NCI-H774 (cell line): ENCODE results near the gene NATD1.

ENCODE experiments used
- DNase-seq: peaks from one replicate; lab custom pipeline; 2025; lab: John Stamatoyannopoulos, UW

The NATD1 gene, protein sequence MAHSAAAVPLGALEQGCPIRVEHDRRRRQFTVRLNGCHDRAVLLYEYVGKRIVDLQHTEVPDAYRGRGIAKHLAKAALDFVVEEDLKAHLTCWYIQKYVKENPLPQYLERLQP

GRCh38 chr17:21252796-21253645 is at the start of gene NATD1:
NATD1 (minus strand) TSS chr17:21253410; CDS start chr17:21253264, 146 bp downstream.
- DNase-seq = no peak

DNA sequence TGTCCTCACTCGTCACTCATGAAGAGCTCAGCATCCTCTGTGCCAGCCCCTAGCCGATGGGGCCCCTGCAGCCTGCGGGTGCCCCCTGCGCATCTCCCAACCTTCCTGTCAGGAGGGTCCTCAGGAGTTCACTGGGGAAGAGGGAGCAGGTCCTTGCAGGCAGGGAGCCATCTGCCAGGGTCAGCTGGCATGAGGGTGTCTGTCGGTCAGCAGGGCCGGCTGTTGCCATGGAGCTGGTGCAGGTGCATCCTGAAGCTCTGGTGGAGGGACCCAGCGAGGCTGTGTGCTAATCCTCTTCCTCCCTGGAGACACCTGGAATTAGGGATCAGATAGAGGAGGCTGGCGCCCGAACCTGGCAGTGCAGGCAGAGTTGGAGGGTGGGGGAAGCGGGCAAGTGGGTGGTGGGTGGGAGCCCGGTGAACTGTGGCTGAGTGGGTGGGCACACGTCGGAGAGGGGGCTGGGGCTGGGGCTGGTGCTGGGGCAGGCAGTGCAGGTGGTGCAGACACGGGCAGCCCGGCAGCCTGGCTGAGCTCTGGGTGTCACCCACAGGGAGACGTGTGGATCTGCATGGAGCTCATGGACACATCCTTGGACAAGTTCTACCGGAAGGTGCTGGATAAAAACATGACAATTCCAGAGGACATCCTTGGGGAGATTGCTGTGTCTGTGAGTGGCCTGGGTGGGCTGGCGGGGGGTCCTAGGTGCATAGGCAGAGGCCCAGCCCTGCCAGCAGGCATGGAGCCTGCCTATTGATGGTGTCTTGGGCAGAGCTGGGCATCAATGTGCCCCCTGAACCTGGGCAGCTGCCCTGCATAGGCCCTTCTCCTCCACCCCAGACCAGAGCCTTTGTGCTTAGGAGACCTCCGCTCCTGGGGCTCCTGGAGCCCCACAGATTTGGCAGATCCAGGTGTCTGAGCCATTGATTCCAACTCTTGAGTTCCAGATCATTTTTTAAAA is 48.7 kb upstream of the NATD1 start:
- no peak for DNase-seq

DNA sequence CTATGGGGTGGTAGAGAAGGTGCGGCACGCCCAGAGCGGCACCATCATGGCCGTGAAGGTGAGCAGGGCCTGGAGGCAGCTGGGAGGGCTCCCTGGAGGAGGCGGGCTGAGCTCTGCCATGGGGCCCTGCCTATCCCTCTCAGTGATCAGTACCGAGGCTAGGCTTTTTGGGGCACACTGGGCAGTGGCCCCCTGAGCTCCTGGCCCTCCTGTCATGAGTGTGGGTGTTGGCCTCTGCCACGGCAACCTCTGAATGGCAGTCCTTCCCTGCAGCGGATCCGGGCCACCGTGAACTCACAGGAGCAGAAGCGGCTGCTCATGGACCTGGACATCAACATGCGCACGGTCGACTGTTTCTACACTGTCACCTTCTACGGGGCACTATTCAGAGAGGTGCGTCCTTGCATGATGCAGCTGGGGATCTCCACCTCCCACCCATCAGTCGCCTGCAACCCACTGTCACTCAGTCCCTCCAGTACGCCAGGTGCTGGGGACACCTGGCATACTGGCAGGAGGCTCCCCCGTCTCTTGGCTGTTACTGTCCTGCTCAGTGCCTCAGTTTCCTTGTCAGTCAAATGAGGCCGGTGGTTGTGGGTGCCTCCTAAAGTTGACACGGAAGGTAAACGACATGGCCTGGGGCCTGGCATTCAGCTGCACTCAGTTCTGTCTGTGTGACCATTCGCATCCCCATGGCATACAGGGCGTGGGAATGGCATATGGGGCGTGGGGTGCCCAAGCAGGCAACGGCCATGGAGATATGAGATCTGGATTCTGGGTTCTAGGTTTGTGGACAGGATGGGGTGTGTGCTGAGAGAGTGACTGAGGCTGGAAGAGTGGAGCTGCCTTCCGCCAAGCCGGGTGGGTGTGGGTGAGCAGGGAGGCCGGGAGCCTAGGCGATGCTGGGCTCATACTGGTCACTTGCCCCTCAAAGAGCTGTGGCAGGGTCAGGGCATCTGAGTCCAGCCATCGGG is 47.7 kb upstream of the NATD1 start:
- DNase-seq = no peak

DNA sequence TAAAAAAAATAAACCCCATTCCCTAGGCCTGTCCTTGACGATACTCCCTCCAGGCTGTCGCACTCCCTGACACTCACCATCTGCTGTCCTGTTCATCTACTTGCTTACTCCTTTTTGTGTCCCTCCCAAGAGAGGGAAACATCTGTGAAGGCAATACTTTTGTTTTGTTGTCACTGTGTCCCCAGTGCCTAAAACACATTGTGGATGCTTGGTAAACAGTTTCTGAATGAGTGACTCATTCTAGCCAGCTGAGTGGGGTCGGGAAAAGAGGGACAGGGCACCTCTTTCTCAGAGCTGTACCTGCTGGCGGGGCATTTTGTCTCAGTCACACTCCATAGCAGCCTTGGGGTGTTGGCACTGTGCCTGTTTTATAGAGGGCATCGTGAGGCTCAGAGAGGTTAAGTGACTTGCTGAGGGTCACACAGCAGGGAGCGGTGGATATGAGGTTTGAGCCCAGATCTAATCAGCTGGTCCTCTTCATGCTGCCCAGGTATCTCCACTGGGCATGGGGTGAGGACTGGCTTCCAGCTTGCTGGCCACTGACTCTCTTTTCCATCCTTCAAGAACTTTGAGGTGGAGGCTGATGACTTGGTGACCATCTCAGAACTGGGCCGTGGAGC is 46.9 kb upstream of the NATD1 start:
- DNase-seq = no peak

- no peak for DNase-seq
These were observed 45.8 kb upstream of the NATD1 start for GRCh38 chr17:21298983-21299519.

- DNase-seq = no peak
These were observed 45.1 kb upstream of the NATD1 start for GRCh38 chr17:21298056-21298982.

GRCh38 chr17:21297597-21297996 is 44.4 kb upstream of the NATD1 start:
- no peak for DNase-seq

GRCh38 chr17:21297026-21297520 is 43.9 kb upstream of the NATD1 start:
- DNase-seq = no peak

DNA sequence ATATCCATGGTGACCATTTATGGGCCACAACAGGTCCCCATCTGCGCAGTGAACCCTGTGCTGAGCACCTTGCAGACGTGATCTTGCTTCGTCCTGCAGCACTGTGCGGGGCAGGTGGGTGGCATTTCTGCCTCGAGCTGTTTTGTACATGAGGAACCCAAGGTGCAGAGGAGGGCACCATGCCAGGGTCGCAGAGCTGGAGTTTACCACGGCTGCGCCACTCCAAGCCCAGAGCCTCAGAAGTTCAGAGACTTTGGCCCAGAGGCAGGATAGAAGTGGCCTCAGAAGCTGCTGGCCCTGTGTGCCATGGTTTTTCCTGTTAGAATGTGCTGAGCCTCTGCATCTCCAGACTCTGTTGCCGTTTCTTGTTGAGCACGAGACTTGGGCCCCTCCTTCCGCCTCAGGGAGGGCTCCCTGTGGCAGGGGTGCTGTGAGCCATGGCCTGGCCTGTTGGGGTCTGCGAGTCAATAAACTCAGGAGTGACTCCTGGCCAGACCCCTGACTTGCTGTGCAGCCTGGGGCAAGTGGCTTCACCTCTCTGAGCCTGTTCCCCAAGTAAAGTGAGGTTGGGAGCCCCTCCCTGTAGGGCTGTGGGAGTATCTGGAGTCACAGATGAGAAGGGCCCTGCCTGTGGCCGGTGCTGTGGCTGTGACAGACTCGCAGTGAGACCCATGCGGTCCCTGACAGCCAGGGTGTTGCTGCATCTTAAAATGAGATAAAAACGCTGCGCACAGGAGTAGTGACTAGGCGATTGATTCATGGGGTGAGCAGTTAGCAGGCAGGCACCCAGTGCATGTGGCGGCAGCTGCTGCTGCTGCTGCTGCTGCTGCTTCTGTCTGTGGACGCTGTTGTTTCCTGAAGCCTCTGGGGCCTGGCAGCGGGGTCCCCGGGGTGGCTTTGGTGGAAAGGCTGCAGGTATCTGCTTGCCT is 43.2 kb upstream of the NATD1 start:
- DNase-seq = no peak

DNA sequence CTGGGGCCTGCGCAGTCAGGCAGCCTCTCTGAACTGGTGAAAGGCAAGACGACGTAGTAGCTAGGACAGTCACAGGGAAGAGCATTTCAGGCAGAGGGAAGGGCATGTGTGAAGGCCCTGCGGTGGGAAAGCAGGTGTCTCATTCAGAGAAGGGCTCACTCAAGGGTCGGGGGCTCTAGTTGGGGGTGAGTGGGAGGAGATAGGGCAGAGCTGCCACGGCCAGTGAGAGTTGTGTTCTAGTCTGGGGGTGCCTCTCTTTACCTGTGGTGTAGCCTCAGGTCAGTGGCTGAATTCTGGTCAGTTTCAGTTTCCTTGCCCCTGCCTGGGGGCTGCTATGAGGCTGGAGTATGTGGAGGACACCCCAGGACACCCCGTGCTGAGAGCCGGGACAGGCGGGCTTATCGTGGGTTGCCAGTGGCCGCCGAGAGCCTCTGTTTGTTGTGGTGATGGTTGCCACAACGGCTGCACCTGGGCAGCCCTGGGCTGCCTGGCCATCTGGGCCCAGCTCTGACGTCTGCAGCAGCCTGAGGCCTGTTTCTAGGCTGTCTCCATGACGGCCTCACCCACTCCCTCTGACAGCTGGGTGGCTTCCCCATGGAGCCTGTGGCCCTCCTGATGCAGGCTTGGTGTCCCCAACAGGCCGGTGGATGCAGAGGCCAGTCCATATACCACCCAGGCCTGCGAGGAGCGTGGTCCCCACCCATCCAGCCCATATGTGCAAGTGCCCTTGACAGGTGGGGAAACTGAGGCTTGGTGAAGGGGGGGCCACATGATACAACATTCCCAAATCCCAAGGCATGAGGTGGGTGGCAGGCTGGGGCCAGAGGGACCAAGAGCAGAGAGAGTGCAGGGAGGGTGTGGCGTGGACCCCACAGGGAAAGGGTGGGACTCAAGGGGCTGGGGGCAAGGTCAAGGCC is 42.1 kb upstream of the NATD1 start:
- DNase-seq = no peak

DNA sequence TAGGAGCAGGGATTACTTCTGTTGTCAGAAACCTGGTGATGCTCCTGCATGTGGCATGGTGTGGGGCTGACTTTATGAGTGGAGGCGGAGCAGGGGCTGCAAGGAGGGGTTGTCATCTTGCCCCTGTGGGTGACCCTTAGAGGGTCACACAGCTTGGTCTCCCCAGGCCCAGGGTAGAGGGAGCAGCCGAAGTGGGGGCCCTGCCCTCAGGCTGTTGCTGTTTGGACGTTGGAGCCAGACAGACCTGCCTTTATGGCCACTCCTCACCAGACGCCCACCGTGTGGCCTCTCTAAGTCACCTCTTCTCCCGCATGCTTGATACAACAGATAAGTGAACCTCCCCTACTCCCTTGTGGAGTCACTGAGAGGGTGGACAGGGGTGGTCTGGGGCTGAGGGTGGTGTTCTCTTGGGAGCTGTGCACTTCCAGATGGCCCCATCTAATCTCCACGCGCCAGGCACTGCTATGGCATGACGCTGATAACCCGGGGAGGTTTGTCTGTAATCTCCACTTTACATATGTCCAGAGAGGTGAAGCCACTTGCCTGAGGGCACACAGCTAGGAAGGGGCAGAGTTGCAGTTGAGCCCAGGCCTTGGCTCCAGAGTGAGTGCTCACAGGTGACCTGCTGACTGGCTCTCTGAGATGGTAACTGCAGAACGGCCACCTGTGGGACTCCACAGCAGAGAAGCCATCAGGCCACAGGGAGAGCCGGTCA is 41.3 kb upstream of the NATD1 start:
- no peak for DNase-seq

- DNase-seq = no peak
These were observed 40.6 kb upstream of the NATD1 start for GRCh38 chr17:21293831-21294210.

DNA sequence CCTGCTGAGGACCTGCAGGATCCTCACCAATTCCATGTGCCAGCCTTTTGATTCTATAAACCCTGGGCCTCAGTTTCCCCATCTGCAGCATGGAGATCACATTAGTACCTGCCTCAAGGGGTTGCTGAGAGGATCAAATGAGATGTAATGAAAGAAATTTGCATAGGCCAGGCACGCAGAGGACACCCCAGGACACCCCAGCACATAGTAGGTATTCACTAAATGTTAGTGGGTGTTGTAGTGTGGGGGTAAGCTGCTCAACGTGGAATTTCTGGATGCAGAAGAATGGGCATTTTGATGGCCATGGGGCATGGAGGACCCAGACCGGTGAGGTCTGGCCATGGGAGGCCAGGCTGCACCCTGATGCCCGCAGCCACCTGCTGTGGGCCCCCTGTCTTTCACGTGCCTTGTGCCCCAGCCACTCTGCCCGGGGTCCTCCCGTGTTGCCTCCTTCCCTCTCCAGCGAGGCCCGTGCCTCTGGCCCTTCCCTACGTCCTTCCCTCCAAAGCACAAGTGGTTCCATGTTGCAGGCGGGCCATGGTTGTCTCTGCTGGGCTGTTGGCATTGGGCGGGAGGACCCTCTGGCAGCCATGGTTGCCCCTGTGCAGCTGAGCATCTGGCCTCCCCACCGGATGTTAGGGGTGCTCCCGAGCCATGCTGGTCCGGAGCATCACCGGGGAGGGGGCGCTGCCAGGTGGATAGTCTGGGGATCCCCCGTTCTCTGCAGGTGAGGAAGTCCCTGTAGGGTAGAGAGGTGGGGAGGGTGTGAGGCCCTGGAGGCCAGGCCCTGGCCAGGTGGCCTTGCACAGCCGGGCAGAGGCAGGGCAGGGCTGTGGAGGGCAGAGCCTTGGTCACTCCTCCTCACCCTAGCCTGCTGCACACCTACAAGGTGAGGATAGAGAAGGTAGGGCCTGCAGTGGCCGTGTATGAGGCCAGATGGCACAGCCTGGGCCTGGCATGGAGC is 39.9 kb upstream of the NATD1 start:
- DNase-seq = no peak

DNA sequence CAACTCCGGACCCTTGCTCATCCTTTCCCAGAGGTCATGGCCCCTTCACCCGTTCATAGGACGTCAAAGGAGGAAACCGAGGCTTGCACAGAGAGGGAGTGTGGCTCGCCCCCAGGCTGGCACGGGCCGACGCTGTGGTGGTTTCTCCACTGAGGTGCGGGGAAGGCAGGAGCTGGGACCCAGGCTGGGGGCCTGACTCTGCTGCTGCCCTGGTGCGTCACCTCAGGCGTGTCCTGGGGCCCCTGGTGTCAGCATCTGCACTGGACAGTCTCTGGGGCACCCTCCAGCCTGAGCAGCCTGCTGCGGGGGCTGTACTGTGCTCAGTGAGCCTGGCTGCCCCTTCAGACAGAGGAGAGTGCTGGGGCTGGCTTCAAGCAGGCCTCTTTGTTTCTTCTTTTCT is 38.7 kb upstream of the NATD1 start:
- no peak for DNase-seq

DNA sequence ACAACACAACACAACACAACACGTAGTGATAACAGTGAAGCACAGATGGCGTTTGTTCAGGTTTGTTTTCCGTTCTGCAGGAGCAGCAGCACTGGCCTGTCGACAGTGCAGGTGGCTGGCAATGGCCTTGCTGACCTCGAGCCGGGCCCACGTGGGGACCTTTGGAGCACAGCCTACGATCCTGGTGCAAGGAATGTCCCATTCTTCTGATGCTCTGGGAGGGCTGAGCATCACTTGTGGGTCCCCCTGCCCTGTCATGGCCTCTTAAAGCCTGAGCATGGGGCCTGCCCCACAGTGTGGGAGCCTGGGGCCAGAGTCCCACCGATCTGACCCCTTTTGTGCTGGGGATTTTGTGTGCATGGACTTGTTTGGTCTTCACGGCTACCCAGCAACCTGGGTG is 38.1 kb upstream of the NATD1 start:
- DNase-seq = no peak
